IMR-90 (cell line): ENCODE measurements around the gene RBMS3. TPM values are rescaled to one million over a fixed set of nuclear protein-coding genes. Genes with fewer than 3 reads are reported as not detected.

ENCODE experiments used
- ATAC-seq: fragments of 200-7000 bp; cut with Tn5 transposase; 2 replicates; pipeline ENCODE4 v1.9.1; 2020; ENCODE audit warnings: low read depth, mild to moderate bottlenecking, moderate library complexity
- BruUV-seq: library from RNA; stranded (reverse); fragments of 400-500 nt; replicated peaks from 2 replicates; lab custom pipeline; 2021; lab: Mats Ljungman, UMichigan
- CTCF ChIA-PET: fragments of 300-600 bp; formaldehyde crosslinking; extraction: SDS; loops from one replicate; lab custom pipeline; 2021; ENCODE audit warnings: antibody characterized with exemption; lab: Yijun Ruan, JAX
- POLR2A ChIA-PET: fragments of 300-600 bp; sonication (Branson Sonifier 250); formaldehyde crosslinking; loops from one replicate; lab custom pipeline; 2022; ENCODE audit warnings: antibody characterized with exemption; ENCODE audit not compliant: unreplicated experiment; lab: Charles Lee
- DNase-seq: peaks from one replicate; pipeline ENCODE4 v3.0.0; 2013
- H2AFZ ChIP-seq: replicated peaks from 2 replicates; pipeline ENCODE3; 2013; ENCODE audit warnings: low read length, mild to moderate bottlenecking; ENCODE audit not compliant: poor library complexity
- H2AK5ac ChIP-seq: 2 replicates; pipeline ENCODE4 v1.6.1; 2013; ENCODE audit warnings: low read depth, low read length, inconsistent platforms
- H2AK9ac ChIP-seq: replicated peaks from 2 replicates; pipeline ENCODE3; 2013; ENCODE audit warnings: mild to moderate bottlenecking, low read depth, low read length, moderate library complexity; ENCODE audit not compliant: poor library complexity
- H2BK120ac ChIP-seq: 2 replicates; pipeline ENCODE4 v1.6.1; 2013; ENCODE audit warnings: low read depth, low read length, inconsistent platforms
- H2BK15ac ChIP-seq: 3 replicates; pipeline ENCODE4 v1.6.1; 2013; ENCODE audit warnings: low read depth, low read length, inconsistent platforms
- H2BK20ac ChIP-seq: 2 replicates; pipeline ENCODE4 v1.6.1; 2013; ENCODE audit warnings: low read depth, mild to moderate bottlenecking, inconsistent platforms, low read length, moderate library complexity
- H2BK5ac ChIP-seq: 2 replicates; pipeline ENCODE4 v1.6.1; 2013; ENCODE audit warnings: mild to moderate bottlenecking, low read depth, low read length, inconsistent platforms; ENCODE audit not compliant: poor library complexity, severe bottlenecking
- H3K14ac ChIP-seq: replicated peaks from 2 replicates; pipeline ENCODE4 v1.6.1; 2013; ENCODE audit warnings: low read depth, low read length, inconsistent platforms
- H3K18ac ChIP-seq: 2 replicates; pipeline ENCODE4 v1.6.1; 2013; ENCODE audit warnings: low read depth, low read length, control low read depth
- H3K23ac ChIP-seq: 2 replicates; pipeline ENCODE4 v1.6.1; 2013; ENCODE audit warnings: low read depth, low read length, inconsistent platforms
- H3K27ac ChIP-seq: 2 replicates; pipeline ENCODE4 v1.5.1; 2013; ENCODE audit warnings: mild to moderate bottlenecking, control low read depth, low read length; ENCODE audit not compliant: insufficient read depth
- H3K27me3 ChIP-seq: 2 replicates; pipeline ENCODE4 v1.6.1; 2013; ENCODE audit warnings: low read length; ENCODE audit not compliant: control insufficient read depth, insufficient read depth
- H3K36me3 ChIP-seq: 2 replicates; pipeline ENCODE4 v1.6.1; 2013; ENCODE audit warnings: low read length, mixed read lengths; ENCODE audit not compliant: control insufficient read depth, insufficient read depth
- H3K4ac ChIP-seq: 2 replicates; pipeline ENCODE4 v1.6.1; 2013; ENCODE audit warnings: low read depth, low read length, inconsistent platforms
- H3K4me1 ChIP-seq: 2 replicates; pipeline ENCODE4 v1.6.1; 2013; ENCODE audit warnings: low read length, mixed read lengths; ENCODE audit not compliant: control insufficient read depth, insufficient read depth
- H3K4me2 ChIP-seq: 2 replicates; pipeline ENCODE4 v1.6.1; 2013; ENCODE audit warnings: low read depth, mild to moderate bottlenecking, control low read depth, low read length, moderate library complexity
- H3K4me3 ChIP-seq: 2 replicates; pipeline ENCODE4 v1.5.1; 2013; ENCODE audit warnings: low read depth, mild to moderate bottlenecking, control low read depth, low read length, moderate library complexity; ENCODE audit not compliant: insufficient read depth
- H3K56ac ChIP-seq: 2 replicates; pipeline ENCODE4 v1.6.1; 2013; ENCODE audit warnings: low read length, inconsistent platforms; ENCODE audit not compliant: insufficient read depth; ENCODE audit errors: extremely low read depth
- H3K79me1 ChIP-seq, 2 experiments: 2 replicates each; pipeline ENCODE4 v1.6.1; 2013; ENCODE audit warnings: low read length in 2 of 2, inconsistent platforms in 1 of 2, low read depth in 1 of 2
- H3K9ac ChIP-seq: 2 replicates; pipeline ENCODE4 v1.6.1; 2013; ENCODE audit warnings: low read depth, low read length, control low read depth
- H3K9me1 ChIP-seq: 2 replicates; pipeline ENCODE4 v1.6.1; 2013; ENCODE audit warnings: low read length, inconsistent platforms; ENCODE audit not compliant: insufficient read depth
- H3K9me3 ChIP-seq: 2 replicates; pipeline ENCODE4 v1.6.1; 2013; ENCODE audit warnings: low read length; ENCODE audit not compliant: control insufficient read depth, insufficient read depth
- H4K20me1 ChIP-seq: 2 replicates; pipeline ENCODE4 v1.6.1; 2013; ENCODE audit warnings: low read length, inconsistent platforms; ENCODE audit not compliant: insufficient read depth
- H4K5ac ChIP-seq: 2 replicates; pipeline ENCODE4 v1.6.1; 2013; ENCODE audit warnings: mild to moderate bottlenecking, low read depth, low read length, control low read depth
- H4K8ac ChIP-seq, 2 experiments: 2 replicates each; pipeline ENCODE4 v1.6.1; 2013; ENCODE audit warnings: low read depth in 2 of 2, low read length in 2 of 2, control low read depth in 1 of 2, inconsistent platforms in 1 of 2
- H4K91ac ChIP-seq: 2 replicates; pipeline ENCODE4 v1.6.1; 2013; ENCODE audit warnings: low read depth, low read length, inconsistent platforms; ENCODE audit not compliant: insufficient read depth
- BHLHE40 ChIP-seq: fragments of 150-350 bp; IDR thresholded peaks from 2 replicates; pipeline ENCODE4 v1.6.1; 2016; ENCODE audit warnings: mild to moderate bottlenecking, low read depth, low read length
- CEBPB ChIP-seq: IDR thresholded peaks from 2 replicates; pipeline ENCODE4 v1.6.1; 2012; ENCODE audit warnings: low read depth, low read length, improper control_type of control experiment
- CHD1 ChIP-seq: IDR thresholded peaks from 2 replicates; pipeline ENCODE4 v1.6.1; 2012; ENCODE audit warnings: low read depth, low read length, improper control_type of control experiment
- FOS ChIP-seq: fragments of 150-350 bp; IDR thresholded peaks from 2 replicates; pipeline ENCODE4 v1.6.1; 2016; ENCODE audit warnings: low read depth, low read length
- MAFK ChIP-seq: IDR thresholded peaks from 2 replicates; pipeline ENCODE4 v1.6.1; 2012; ENCODE audit warnings: low read depth, low read length, improper control_type of control experiment
- MAZ ChIP-seq: IDR thresholded peaks from 2 replicates; pipeline ENCODE4 v1.6.1; 2012; ENCODE audit warnings: low read depth, mild to moderate bottlenecking, low read length, improper control_type of control experiment, moderate library complexity, borderline replicate concordance
- MXI1 ChIP-seq: IDR thresholded peaks from 2 replicates; pipeline ENCODE4 v1.6.1; 2012; ENCODE audit warnings: low read depth, mild to moderate bottlenecking, low read length, moderate library complexity, borderline replicate concordance
- NFE2L2 ChIP-seq: fragments of 150-350 bp; IDR thresholded peaks from 2 replicates; pipeline ENCODE4 v1.6.1; 2016; ENCODE audit warnings: low read depth, mild to moderate bottlenecking, low read length
- POLR2A ChIP-seq: IDR thresholded peaks from 2 replicates; pipeline ENCODE4 v1.6.1; 2012; ENCODE audit warnings: mild to moderate bottlenecking, low read depth, low read length
- RAD21 ChIP-seq: IDR thresholded peaks from 2 replicates; pipeline ENCODE4 v1.6.1; 2012; ENCODE audit warnings: low read length, improper control_type of control experiment
- RCOR1 ChIP-seq: IDR thresholded peaks from 2 replicates; pipeline ENCODE4 v1.6.1; 2012; ENCODE audit warnings: mild to moderate bottlenecking, low read length, improper control_type of control experiment; ENCODE audit not compliant: insufficient replicate concordance
- RFX5 ChIP-seq: IDR thresholded peaks from 2 replicates; pipeline ENCODE4 v1.8.0; 2012; ENCODE audit warnings: low read depth, mild to moderate bottlenecking, low read length, moderate library complexity
- SMC3 ChIP-seq: fragments of 150-350 bp; IDR thresholded peaks from 2 replicates; pipeline ENCODE4 v1.6.1; 2016; ENCODE audit warnings: low read depth, mild to moderate bottlenecking, antibody characterized with exemption, low read length, moderate library complexity
- WGBS, 2 experiments: methylation state at CpG; one replicate each; pipeline versions ENCODE4 v1.1.5 to v1.1.7; 2013; ENCODE audit warnings: missing lambda C conversion rate in 2 of 2; ENCODE audit not compliant: insufficient read length in 1 of 2; ENCODE audit errors: extremely low coverage in 2 of 2; 5-methylcytosine and 5-hydroxymethylcytosine counted together
- dilution Hi-C: fragments of 300-500 bp; cut with HindIII; formaldehyde crosslinking; loops from one replicate; pipeline ENCODE4 v1.14.3; 2018; ENCODE audit warnings: low sequenced_read_pairs; ENCODE audit not compliant: unreplicated experiment
- in situ Hi-C: fragments of 300-500 bp; cut with MboI; formaldehyde crosslinking; loops from 3 replicates; pipeline ENCODE4 v1.14.3; 2019; ENCODE audit warnings: low sequenced_read_pairs, inconsistent platforms, mixed read lengths
- intact Hi-C: fragments of 100-400 bp; cut with micrococcal nuclease; formaldehyde crosslinking; loops from 2 replicates; pipeline ENCODE4 v1.10.0; 2022
- polyA plus RNA-seq, 3 experiments: library from polyadenylated mRNA; depleted of rRNA; stranded (reverse); fragments of >200 nt; gene quantifications; 2 replicates each; pipeline ENCODE4 v1.2.3, GENCODE V29; 2012; ENCODE audit warnings: low replicate concordance in 1 of 3
- total RNA-seq: library from RNA; depleted of rRNA; stranded (reverse); fragments of >200 nt; gene quantifications from 2 replicates; pipeline ENCODE4 v1.2.3, GENCODE V29; 2012
- TF ChIP-seq, protein P1 (sequence below): conservative IDR thresholded peaks from 2 replicates; pipeline ENCODE4 v1.5.1; 2012; ENCODE audit warnings: mild to moderate bottlenecking, low read depth, low read length, improper control_type of control experiment
- TF ChIP-seq, protein P2 (sequence below): fragments of 150-350 bp; IDR thresholded peaks from 2 replicates; pipeline ENCODE4 v1.6.1; 2017; ENCODE audit warnings: mild to moderate bottlenecking, antibody characterized with exemption, low read length, low read depth
- TF ChIP-seq, protein P3 (sequence below): fragments of 150-350 bp; IDR thresholded peaks from 2 replicates; pipeline ENCODE4 v1.6.1; 2016; ENCODE audit warnings: low read depth, mild to moderate bottlenecking, low read length, moderate library complexity, borderline replicate concordance

The RBMS3 gene
- total and polyA plus RNA-seq, 2 of the 4 experiments (the other 2 are of a cell fraction) = 15.2 to 127 TPM

DNA sequence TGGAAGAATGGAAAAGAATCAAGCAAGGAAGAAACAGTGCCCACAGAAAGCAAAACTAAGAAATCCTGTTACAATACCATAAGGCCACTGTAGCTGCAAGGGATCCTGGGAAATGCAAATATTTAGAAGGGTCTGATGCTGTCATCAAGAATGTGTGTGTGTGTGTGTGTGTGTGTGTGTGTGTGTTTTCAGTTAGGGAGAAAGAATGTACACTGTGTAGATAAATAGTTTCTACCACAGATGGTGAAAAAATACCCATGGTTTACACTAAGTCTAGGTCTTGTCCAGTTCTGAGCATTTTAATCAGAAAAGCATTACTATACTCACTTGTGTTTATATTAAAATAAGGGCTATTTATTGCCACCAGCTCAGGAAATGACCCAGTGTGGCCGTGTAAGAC lies 355.0 kb downstream of the RBMS3 start:
- H2AK5ac ChIP-seq = no peak overlapping the region
- H2AK9ac ChIP-seq = no peak overlapping the region
- no TSS peak for BruUV-seq
- CTCF ChIA-PET = interaction anchor here (0.6 kb wide), 1 partner anchor 481 kb away, joined by 4 read pairs; no protein-coding TSS in a partner anchor
- no peaks in the 10 kb centered on the region for H3K9me1 ChIP-seq
- H3K9me3 ChIP-seq = no peaks in the 10 kb centered on the region
- DNase-seq = peak; percentile 77
- H2BK15ac ChIP-seq = no peak overlapping the region
- no peak overlapping the region for H3K14ac ChIP-seq
- TF ChIP-seq POLR2A (no peak), CHD1 (no peak), CEBPB (no peak), BHLHE40 (no peak), MAFK (no peak), RCOR1 (no peak), MAZ (no peak), NFE2L2 (no peak), SMC3 (no peak), MXI1 (no peak), FOS (no peak), RFX5 (no peak), RAD21 (no peak)
- TF ChIP-seq, protein P1, sequence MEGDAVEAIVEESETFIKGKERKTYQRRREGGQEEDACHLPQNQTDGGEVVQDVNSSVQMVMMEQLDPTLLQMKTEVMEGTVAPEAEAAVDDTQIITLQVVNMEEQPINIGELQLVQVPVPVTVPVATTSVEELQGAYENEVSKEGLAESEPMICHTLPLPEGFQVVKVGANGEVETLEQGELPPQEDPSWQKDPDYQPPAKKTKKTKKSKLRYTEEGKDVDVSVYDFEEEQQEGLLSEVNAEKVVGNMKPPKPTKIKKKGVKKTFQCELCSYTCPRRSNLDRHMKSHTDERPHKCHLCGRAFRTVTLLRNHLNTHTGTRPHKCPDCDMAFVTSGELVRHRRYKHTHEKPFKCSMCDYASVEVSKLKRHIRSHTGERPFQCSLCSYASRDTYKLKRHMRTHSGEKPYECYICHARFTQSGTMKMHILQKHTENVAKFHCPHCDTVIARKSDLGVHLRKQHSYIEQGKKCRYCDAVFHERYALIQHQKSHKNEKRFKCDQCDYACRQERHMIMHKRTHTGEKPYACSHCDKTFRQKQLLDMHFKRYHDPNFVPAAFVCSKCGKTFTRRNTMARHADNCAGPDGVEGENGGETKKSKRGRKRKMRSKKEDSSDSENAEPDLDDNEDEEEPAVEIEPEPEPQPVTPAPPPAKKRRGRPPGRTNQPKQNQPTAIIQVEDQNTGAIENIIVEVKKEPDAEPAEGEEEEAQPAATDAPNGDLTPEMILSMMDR = no peak
- TF ChIP-seq, protein P2, sequence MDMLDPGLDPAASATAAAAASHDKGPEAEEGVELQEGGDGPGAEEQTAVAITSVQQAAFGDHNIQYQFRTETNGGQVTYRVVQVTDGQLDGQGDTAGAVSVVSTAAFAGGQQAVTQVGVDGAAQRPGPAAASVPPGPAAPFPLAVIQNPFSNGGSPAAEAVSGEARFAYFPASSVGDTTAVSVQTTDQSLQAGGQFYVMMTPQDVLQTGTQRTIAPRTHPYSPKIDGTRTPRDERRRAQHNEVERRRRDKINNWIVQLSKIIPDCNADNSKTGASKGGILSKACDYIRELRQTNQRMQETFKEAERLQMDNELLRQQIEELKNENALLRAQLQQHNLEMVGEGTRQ = no peak
- TF ChIP-seq, protein P3, sequence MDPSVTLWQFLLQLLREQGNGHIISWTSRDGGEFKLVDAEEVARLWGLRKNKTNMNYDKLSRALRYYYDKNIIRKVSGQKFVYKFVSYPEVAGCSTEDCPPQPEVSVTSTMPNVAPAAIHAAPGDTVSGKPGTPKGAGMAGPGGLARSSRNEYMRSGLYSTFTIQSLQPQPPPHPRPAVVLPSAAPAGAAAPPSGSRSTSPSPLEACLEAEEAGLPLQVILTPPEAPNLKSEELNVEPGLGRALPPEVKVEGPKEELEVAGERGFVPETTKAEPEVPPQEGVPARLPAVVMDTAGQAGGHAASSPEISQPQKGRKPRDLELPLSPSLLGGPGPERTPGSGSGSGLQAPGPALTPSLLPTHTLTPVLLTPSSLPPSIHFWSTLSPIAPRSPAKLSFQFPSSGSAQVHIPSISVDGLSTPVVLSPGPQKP = no peak
- peaks cover 2% of the 10 kb centered on the region; the same call in 1 of the 2 replicates for H3K4me1 ChIP-seq
- H4K91ac ChIP-seq = peak overlapping the region; percentile 73; the same call in 1 of the 2 replicates
- H4K8ac ChIP-seq = peak overlapping the region in 1 of 2 experiments; percentile 47; a peak in 1 of 4 replicates
- H3K56ac ChIP-seq = no peak overlapping the region
- H3K4ac ChIP-seq = peak overlapping the region; percentile 76; the same call in 1 of the 2 replicates
- no CpG with 5 or more reads among the region's 1 CpG for WGBS, 2 experiments
- no peak overlapping the region for H2AFZ ChIP-seq
- peak; percentile 81 for ATAC-seq
- H3K79me1 ChIP-seq = peaks cover 12 to 21% of the 10 kb centered on the region in 2 experiments
- H3K23ac ChIP-seq = peak overlapping the region; percentile 38; the same call in 1 of the 2 replicates
- H4K5ac ChIP-seq = peak overlapping the region; percentile 58; the same call in 1 of the 2 replicates
- H3K36me3 ChIP-seq = peaks cover 2% of the 10 kb centered on the region
- no peaks in the 10 kb centered on the region for H3K27me3 ChIP-seq
- H2BK5ac ChIP-seq = peak overlapping the region; percentile 99
- POLR2A ChIA-PET = no interaction called here
- H3K4me2 ChIP-seq = no peak overlapping the region
- no peak overlapping the region for H3K27ac ChIP-seq
- H2BK20ac ChIP-seq = peak overlapping the region; percentile 77
- no peak overlapping the region for H3K4me3 ChIP-seq
- intact Hi-C loops (loop anchor here (5.0 kb wide), 1 partner anchor 354 kb away; the partner anchor contains the start of gene RBMS3), dilution Hi-C loops (no loop called here), in situ Hi-C loops (no loop called here)
- H4K20me1 ChIP-seq = no peaks in the 10 kb centered on the region
- no peak overlapping the region for H3K9ac ChIP-seq
- peak overlapping the region; percentile 79 for H2BK120ac ChIP-seq
- H3K18ac ChIP-seq = peak overlapping the region; percentile 32; the same call in 1 of the 2 replicates
